HG03159 (cell line): ENCODE data around the gene SPINK2.
A peak's percentile ranks its signal among the peaks of the same experiment; 100 is the strongest.

ENCODE experiments used
- ATAC-seq: cut with Tn5 transposase; IDR thresholded peaks from one replicate; pipeline ENCODE4 v1.9.1; 2021; ENCODE audit warnings: mild to moderate bottlenecking, moderate library complexity; ENCODE audit not compliant: unreplicated experiment

Gene SPINK2

GRCh38 chr4:56799824-56800756 lies 21.4 kb downstream of the SPINK2 start:
- peak; percentile 92 for ATAC-seq

- ATAC-seq, result no peak
These were observed 22.2 kb downstream of the SPINK2 start for GRCh38 chr4:56799161-56799759.

GRCh38 chr4:56796211-56796610 lies 25.3 kb downstream of the SPINK2 start:
- no peak for ATAC-seq

- ATAC-seq, result peak; percentile 70
These were observed 30.2 kb downstream of the SPINK2 start for GRCh38 chr4:56791316-56791715.

- ATAC-seq, result no peak
These were observed 30.8 kb downstream of the SPINK2 start for GRCh38 chr4:56790691-56791091.

GRCh38 chr4:56788081-56788480 lies 33.4 kb downstream of the SPINK2 start:
- no peak for ATAC-seq

GRCh38 chr4:56787380-56787779 lies 34.1 kb downstream of the SPINK2 start:
- no peak for ATAC-seq

- ATAC-seq, result no peak
These were observed 34.5 kb downstream of the SPINK2 start for GRCh38 chr4:56786955-56787354.

GRCh38 chr4:56783986-56784385 lies 37.5 kb downstream of the SPINK2 start:
- no peak for ATAC-seq

GRCh38 chr4:56782019-56782418 lies 39.5 kb downstream of the SPINK2 start:
- ATAC-seq, result no peak

- ATAC-seq, result no peak
These were observed 48.2 kb downstream of the SPINK2 start for GRCh38 chr4:56773346-56773745.

GRCh38 chr4:56772134-56772533 lies 49.4 kb downstream of the SPINK2 start:
- no peak for ATAC-seq

- ATAC-seq, result no peak
These were observed 52.7 kb downstream of the SPINK2 start for GRCh38 chr4:56768763-56769162.

GRCh38 chr4:56768316-56768715 lies 53.2 kb downstream of the SPINK2 start:
- no peak for ATAC-seq

- no peak for ATAC-seq
These were observed 53.9 kb downstream of the SPINK2 start for GRCh38 chr4:56767567-56767966.

GRCh38 chr4:56764775-56765174 lies 56.7 kb downstream of the SPINK2 start:
- no peak for ATAC-seq

GRCh38 chr4:56764223-56764622 lies 57.3 kb downstream of the SPINK2 start:
- no peak for ATAC-seq

GRCh38 chr4:56762484-56763250 lies 58.8 kb downstream of the SPINK2 start:
- peak; percentile 38 for ATAC-seq

GRCh38 chr4:56760183-56760582 lies 61.3 kb downstream of the SPINK2 start:
- ATAC-seq, result no peak
